GM12891 (cell line): ENCODE results near the gene NPR1.
A peak's percentile ranks its signal among the peaks of the same experiment; 100 is the strongest.

Source experiments
- POLR2A ChIP-seq: IDR thresholded peaks from 2 replicates; pipeline ENCODE4 v1.6.1; 2011; ENCODE audit warnings: low read depth, low read length, control low read depth
- POLR2AphosphoS5 ChIP-seq: IDR thresholded peaks from 2 replicates; pipeline ENCODE4 v1.6.1; 2011; ENCODE audit warnings: low read depth, low read length, control low read depth
- SPI1 ChIP-seq: IDR thresholded peaks from 2 replicates; pipeline ENCODE4 v1.6.1; 2011; ENCODE audit warnings: low read depth, low read length, control low read depth
- TAF1 ChIP-seq: IDR thresholded peaks from 2 replicates; pipeline ENCODE4 v1.6.1; 2011; ENCODE audit warnings: low read depth, low read length, control low read depth

- TF ChIP-seq POLR2AphosphoS5 (peak; percentile 94), POLR2A (peak; percentile 95), SPI1 (no peak), TAF1 (peak; percentile 93)
Observed at GRCh38 chr1:153670859-153671627, 7.4 kb upstream of the NPR1 start, which contains the start of gene ILF2.
